PFSK-1 (cell line): ENCODE results near the gene CTU2.

ENCODE experiments used
- FOXP2 ChIP-seq: optimal IDR thresholded peaks from 2 replicates; pipeline ENCODE3; 2011; ENCODE audit warnings: borderline replicate concordance, control low read depth, inconsistent platforms; ENCODE audit not compliant: insufficient read depth; ENCODE audit errors: extremely low read length, extremely low read depth
- POLR2AphosphoS5 ChIP-seq: IDR thresholded peaks from 2 replicates; pipeline ENCODE4 v1.6.1; 2012; ENCODE audit warnings: low read depth, mild to moderate bottlenecking, control low read depth, low read length, moderate library complexity
- SIN3A ChIP-seq: IDR thresholded peaks from 2 replicates; pipeline ENCODE4 v1.6.1; 2012; ENCODE audit warnings: mild to moderate bottlenecking, low read length, moderate library complexity, borderline replicate concordance; ENCODE audit not compliant: insufficient read depth
- TAF1 ChIP-seq: IDR thresholded peaks from 2 replicates; pipeline ENCODE4 v1.6.1; 2012; ENCODE audit warnings: low read length, control low read depth, borderline replicate concordance; ENCODE audit not compliant: insufficient read depth
- TF ChIP-seq, protein P1 (sequence below), 2 experiments: IDR thresholded peaks; 2 replicates each; pipeline versions ENCODE4 v1.6.1 to v1.8.0; 2011 to 2012; ENCODE audit warnings: low read depth in 2 of 2, low read length in 2 of 2, control low read depth in 1 of 2, inconsistent platforms in 1 of 2, mild to moderate bottlenecking in 1 of 2, moderate library complexity in 1 of 2; ENCODE audit not compliant: insufficient read depth in 1 of 2

DNA sequence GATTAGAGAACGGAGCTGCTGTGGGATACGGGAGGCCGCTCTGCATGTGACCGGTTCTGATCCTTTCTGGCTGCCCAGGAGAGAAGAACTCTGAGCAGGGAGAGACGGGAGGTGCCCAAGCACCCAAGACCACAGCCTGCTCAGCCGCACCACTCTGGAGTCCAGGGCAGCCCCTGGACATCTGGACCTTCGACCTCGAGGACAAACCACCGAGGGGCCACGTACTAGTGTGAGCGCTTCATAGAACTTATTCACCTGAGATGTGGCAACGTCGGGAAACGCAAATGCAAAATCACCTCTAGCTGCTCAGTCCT is 6.0 kb upstream of the CTU2 start:
- TF ChIP-seq POLR2AphosphoS5 (no peak), TAF1 (no peak), SIN3A (no peak), FOXP2 (no peak)
- TF ChIP-seq, protein P1, sequence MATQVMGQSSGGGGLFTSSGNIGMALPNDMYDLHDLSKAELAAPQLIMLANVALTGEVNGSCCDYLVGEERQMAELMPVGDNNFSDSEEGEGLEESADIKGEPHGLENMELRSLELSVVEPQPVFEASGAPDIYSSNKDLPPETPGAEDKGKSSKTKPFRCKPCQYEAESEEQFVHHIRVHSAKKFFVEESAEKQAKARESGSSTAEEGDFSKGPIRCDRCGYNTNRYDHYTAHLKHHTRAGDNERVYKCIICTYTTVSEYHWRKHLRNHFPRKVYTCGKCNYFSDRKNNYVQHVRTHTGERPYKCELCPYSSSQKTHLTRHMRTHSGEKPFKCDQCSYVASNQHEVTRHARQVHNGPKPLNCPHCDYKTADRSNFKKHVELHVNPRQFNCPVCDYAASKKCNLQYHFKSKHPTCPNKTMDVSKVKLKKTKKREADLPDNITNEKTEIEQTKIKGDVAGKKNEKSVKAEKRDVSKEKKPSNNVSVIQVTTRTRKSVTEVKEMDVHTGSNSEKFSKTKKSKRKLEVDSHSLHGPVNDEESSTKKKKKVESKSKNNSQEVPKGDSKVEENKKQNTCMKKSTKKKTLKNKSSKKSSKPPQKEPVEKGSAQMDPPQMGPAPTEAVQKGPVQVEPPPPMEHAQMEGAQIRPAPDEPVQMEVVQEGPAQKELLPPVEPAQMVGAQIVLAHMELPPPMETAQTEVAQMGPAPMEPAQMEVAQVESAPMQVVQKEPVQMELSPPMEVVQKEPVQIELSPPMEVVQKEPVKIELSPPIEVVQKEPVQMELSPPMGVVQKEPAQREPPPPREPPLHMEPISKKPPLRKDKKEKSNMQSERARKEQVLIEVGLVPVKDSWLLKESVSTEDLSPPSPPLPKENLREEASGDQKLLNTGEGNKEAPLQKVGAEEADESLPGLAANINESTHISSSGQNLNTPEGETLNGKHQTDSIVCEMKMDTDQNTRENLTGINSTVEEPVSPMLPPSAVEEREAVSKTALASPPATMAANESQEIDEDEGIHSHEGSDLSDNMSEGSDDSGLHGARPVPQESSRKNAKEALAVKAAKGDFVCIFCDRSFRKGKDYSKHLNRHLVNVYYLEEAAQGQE (IDR thresholded peaks at IDR 0.05; ENCODE audit: insufficient read depth in 1 of 2, low read depth in 2 of 2, low read length in 2 of 2): no peak
